ENCODE results near the gene RBM11. TPM values are rescaled to one million over a fixed set of nuclear protein-coding genes. Genes with fewer than 3 reads are reported as not detected.

The RBM11 gene
- total RNA-seq, 2 donors from 2014 or later = 5.4 to 13.5 TPM

- no peaks in the 10 kb centered on the region for H3K36me3 Mint-ChIP-seq (ENCODE audit: low read depth)
Observed at GRCh38 chr21:14271641-14272040, 55.7 kb downstream of the RBM11 start.

GRCh38 chr21:14273736-14274538, 58.0 kb downstream of the RBM11 start:
- no peaks in the 10 kb centered on the region for H3K9me3 Mint-ChIP-seq
- no peaks in the 10 kb centered on the region for H3K4me1 ChIP-seq (ENCODE audit: control insufficient read depth, insufficient read depth, low read length)
- H3K36me3 ChIP-seq (ENCODE audit: control insufficient read depth, insufficient read depth, low read length) = no peaks in the 10 kb centered on the region
- peaks cover 26% of the 10 kb centered on the region for H3K27me3 Mint-ChIP-seq (ENCODE audit: insufficient read depth)
- peaks cover 3% of the 10 kb centered on the region for H3K4me1 Mint-ChIP-seq
- H3K27me3 ChIP-seq (ENCODE audit: control insufficient read depth, insufficient read depth, low read length, poor library complexity, severe bottlenecking) = no peaks in the 10 kb centered on the region
- 85 to 89% methylated on average over 8 to 39 of the region's 39 CpGs for WGBS, 2 experiments (ENCODE audit: insufficient coverage in 1 of 2, insufficient read length in 1 of 2)
- H3K36me3 Mint-ChIP-seq (ENCODE audit: low read depth) = no peaks in the 10 kb centered on the region
- no peak overlapping the region for H3K27ac ChIP-seq (ENCODE audit: low read depth, low read length)
- DNase-seq = peak; percentile 85
- no peak overlapping the region for H3K9ac ChIP-seq (ENCODE audit: extremely low read depth, low read length, poor library complexity, severe bottlenecking)
- H3K4me3 ChIP-seq (ENCODE audit: low read length) = no peak overlapping the region
- H3K27ac Mint-ChIP-seq = no peak overlapping the region
- no peak for TF ChIP-seq CTCF (conservative IDR thresholded peaks at IDR 0.05)
- no peaks in the 10 kb centered on the region for H3K9me3 ChIP-seq (ENCODE audit: control insufficient read depth, low read length)
- H3K4me3 Mint-ChIP-seq = peak overlapping the region; percentile 49

More at GRCh38 chr21:14271641-14272040, 55.7 kb downstream of the RBM11 start:
- Mint-ChIP-seq H3K27ac (no peak overlapping the region), H3K27me3 (ENCODE audit: insufficient read depth) (peaks cover 26% of the 10 kb centered on the region), H3K4me1 (peaks cover 3% of the 10 kb centered on the region), H3K9me3 (no peaks in the 10 kb centered on the region), H3K4me3 (no peak overlapping the region)
- H3K9me3 ChIP-seq (ENCODE audit: control insufficient read depth, low read length) = no peaks in the 10 kb centered on the region
- H3K4me3 ChIP-seq (ENCODE audit: low read length) = no peak overlapping the region
- 77% methylated on average over 5 to 6 of the region's 6 CpGs for WGBS, 2 experiments (ENCODE audit: insufficient coverage in 1 of 2, insufficient read length in 1 of 2)
- no peaks in the 10 kb centered on the region for H3K4me1 ChIP-seq (ENCODE audit: control insufficient read depth, insufficient read depth, low read length)
- no peaks in the 10 kb centered on the region for H3K27me3 ChIP-seq (ENCODE audit: control insufficient read depth, insufficient read depth, low read length, poor library complexity, severe bottlenecking)
- TF ChIP-seq CTCF (conservative IDR thresholded peaks at IDR 0.05) = no peak
- H3K27ac ChIP-seq (ENCODE audit: low read depth, low read length) = no peak overlapping the region
- no peaks in the 10 kb centered on the region for H3K36me3 ChIP-seq (ENCODE audit: control insufficient read depth, insufficient read depth, low read length)
- no peak overlapping the region for H3K9ac ChIP-seq (ENCODE audit: extremely low read depth, low read length, poor library complexity, severe bottlenecking)
- DNase-seq = no peak

GRCh38 chr21:14275702-14276205, 59.8 kb downstream of the RBM11 start:
- DNase-seq = no peak
- Mint-ChIP-seq H3K27me3 (ENCODE audit: insufficient read depth) (peaks cover 29% of the 10 kb centered on the region), H3K4me3 (no peak overlapping the region), H3K27ac (no peak overlapping the region), H3K9me3 (no peaks in the 10 kb centered on the region), H3K4me1 (peaks cover 5% of the 10 kb centered on the region), H3K36me3 (ENCODE audit: low read depth) (no peaks in the 10 kb centered on the region)
- TF ChIP-seq CTCF (conservative IDR thresholded peaks at IDR 0.05) = no peak
- Histone ChIP-seq H3K4me1 (ENCODE audit: control insufficient read depth, insufficient read depth, low read length) (no peaks in the 10 kb centered on the region), H3K4me3 (ENCODE audit: low read length) (no peak overlapping the region), H3K36me3 (ENCODE audit: control insufficient read depth, insufficient read depth, low read length) (no peaks in the 10 kb centered on the region), H3K9me3 (ENCODE audit: control insufficient read depth, low read length) (no peaks in the 10 kb centered on the region), H3K27me3 (ENCODE audit: control insufficient read depth, insufficient read depth, low read length, poor library complexity, severe bottlenecking) (no peaks in the 10 kb centered on the region), H3K27ac (ENCODE audit: low read depth, low read length) (no peak overlapping the region), H3K9ac (ENCODE audit: extremely low read depth, low read length, poor library complexity, severe bottlenecking) (no peak overlapping the region)
- WGBS, 2 experiments (ENCODE audit: insufficient coverage in 1 of 2, insufficient read length in 1 of 2) = 90 to 91% methylated on average over 4 of the region's 4 CpGs

Other genes with a start within 250 kb of the RBM11 start
- gene LIPI, start 5.2 kb upstream of the RBM11 start, total RNA-seq = not detected
- 10 to 100 TPM; 35.0 to 39.7 TPM for gene HSPA13, start 167.0 kb downstream of the RBM11 start, total RNA-seq

Measured in endodermal cell (in vitro differentiated cells).